SK-N-SH (cell line): ENCODE data around the gene ADAMTSL1. TPM values are rescaled to one million over a fixed set of nuclear protein-coding genes. Genes with fewer than 3 reads are reported as not detected.

Experiments
- CTCF ChIA-PET: fragments of 300-600, 350-600 bp; formaldehyde crosslinking; extraction: SDS; loops from one replicate; lab custom pipeline; 2021; lab: Yijun Ruan, JAX
- POLR2A ChIA-PET: fragments of 350-600 bp; sonication (Branson Sonifier 250); formaldehyde crosslinking; extraction: SDS; loops from one replicate; lab custom pipeline; 2020; ENCODE audit warnings: antibody characterized with exemption, inconsistent platforms; lab: Yijun Ruan, JAX
- DNase-seq: peaks from one replicate; pipeline ENCODE4 v3.0.0; 2012
- H2AFZ ChIP-seq: fragments of 200-600 bp; sonication (generic); 2 replicates; pipeline ENCODE4 v1.8.1; 2016; ENCODE audit warnings: antibody characterized with exemption, mild to moderate bottlenecking, low read depth
- H3F3A ChIP-seq: fragments of 200-600 bp; sonication (generic); replicated peaks from 2 replicates; pipeline ENCODE3; 2016; ENCODE audit warnings: antibody characterized with exemption, mild to moderate bottlenecking; ENCODE audit not compliant: insufficient read depth
- H3K27ac ChIP-seq, 2 experiments: fragments of 200-500 bp in 1 of 2; fragments of 200-600 bp in 1 of 2; sonication (Bioruptor generic) in 1 of 2; sonication (generic), shearing (Covaris generic) in 1 of 2; 2 replicates each; pipeline versions ENCODE4 v1.5.1 to v1.6.1; 2014 to 2016; ENCODE audit warnings: low read depth in 2 of 2, inconsistent platforms in 1 of 2, low read length in 1 of 2, mild to moderate bottlenecking in 1 of 2, mixed read lengths in 1 of 2
- H3K27me3 ChIP-seq: fragments of 200-600 bp; sonication (generic), shearing (Covaris generic); 2 replicates; pipeline ENCODE4 v1.6.1; 2016; ENCODE audit warnings: mixed run types; ENCODE audit not compliant: insufficient read depth
- H3K36me3 ChIP-seq, 2 experiments: fragments of 200-500 bp in 1 of 2; fragments of 200-600 bp in 1 of 2; sonication (Bioruptor generic) in 1 of 2; sonication (generic) in 1 of 2; replicated peaks in 1 of 2; 2 replicates each; pipeline versions ENCODE3 to v1.5.1; 2014 to 2016; ENCODE audit warnings: low read length in 1 of 2, mild to moderate bottlenecking in 1 of 2; ENCODE audit not compliant: insufficient read depth in 2 of 2, control insufficient read depth in 1 of 2
- H3K4me1 ChIP-seq, 2 experiments: fragments of 200-500 bp in 1 of 2; fragments of 200-600 bp in 1 of 2; sonication (Bioruptor generic) in 1 of 2; sonication (generic), shearing (Covaris generic) in 1 of 2; 2 replicates each; pipeline versions ENCODE4 v1.5.1 to v1.6.1; 2014 to 2016; ENCODE audit warnings: low read depth in 1 of 2, low read length in 1 of 2, mixed run types in 1 of 2; ENCODE audit not compliant: insufficient read depth in 2 of 2, control insufficient read depth in 1 of 2
- H3K4me2 ChIP-seq: fragments of 200-600 bp; sonication (generic), shearing (Covaris generic); 2 replicates; pipeline ENCODE4 v1.6.1; 2017; ENCODE audit warnings: mixed run types
- H3K4me3 ChIP-seq, 2 experiments: fragments of 200-500 bp in 1 of 2; fragments of 200-600 bp in 1 of 2; sonication (Bioruptor generic) in 1 of 2; sonication (generic), shearing (Covaris generic) in 1 of 2; 2 replicates each; pipeline versions ENCODE4 v1.5.1 to v1.8.1; 2014 to 2016; ENCODE audit warnings: low read depth in 2 of 2, inconsistent platforms in 1 of 2, low read length in 1 of 2, mild to moderate bottlenecking in 1 of 2, mixed read lengths in 1 of 2, moderate library complexity in 1 of 2
- H3K79me2 ChIP-seq: fragments of 200-600 bp; sonication (generic); 2 replicates; pipeline ENCODE4 v1.8.1; 2017; ENCODE audit warnings: mild to moderate bottlenecking; ENCODE audit not compliant: insufficient read depth
- H3K9ac ChIP-seq: fragments of 200-600 bp; sonication (generic); 2 replicates; pipeline ENCODE4 v1.6.1; 2017; ENCODE audit warnings: mixed run types
- H3K9me2 ChIP-seq: fragments of 200-600 bp; sonication (generic); 2 replicates; pipeline ENCODE4 v1.6.1; 2017; ENCODE audit warnings: mixed run types
- H3K9me3 ChIP-seq: fragments of 200-600 bp; sonication (generic); 2 replicates; pipeline ENCODE4 v1.6.1; 2017; ENCODE audit warnings: mixed run types, mild to moderate bottlenecking, moderate library complexity
- H4K20me1 ChIP-seq: fragments of 200-600 bp; sonication (generic); 2 replicates; pipeline ENCODE4 v1.6.1; 2017; ENCODE audit warnings: mild to moderate bottlenecking, mixed run types; ENCODE audit not compliant: insufficient read depth
- EP300 ChIP-seq, 2 experiments: IDR thresholded peaks; 2 replicates each; pipeline versions ENCODE4 v1.4.0 to v1.6.1; 2012; ENCODE audit warnings: borderline replicate concordance in 1 of 2, low read depth in 1 of 2, low read length in 1 of 2
- FOXM1 ChIP-seq: IDR thresholded peaks from 2 replicates; pipeline ENCODE4 v1.4.0; 2012; ENCODE audit warnings: low read depth, mild to moderate bottlenecking
- GABPA ChIP-seq: IDR thresholded peaks from 2 replicates; pipeline ENCODE4 v1.4.0; 2012; ENCODE audit warnings: low read depth, mild to moderate bottlenecking
- GATA2 ChIP-seq: sonication (generic); formaldehyde crosslinking; IDR thresholded peaks from 2 replicates; pipeline ENCODE4 v1.5.0; 2020; ENCODE audit warnings: mild to moderate bottlenecking, missing genetic modification reagents
- IRF3 ChIP-seq: fragments of 150-350 bp; IDR thresholded peaks from 2 replicates; pipeline ENCODE4 v1.6.1; 2016; ENCODE audit warnings: mild to moderate bottlenecking, low read depth, low read length
- MXI1 ChIP-seq: IDR thresholded peaks from 2 replicates; pipeline ENCODE4 v1.6.1; 2012; ENCODE audit warnings: mild to moderate bottlenecking, low read depth, low read length, improper control_type of control experiment
- POLR2AphosphoS5 ChIP-seq: IDR thresholded peaks from 2 replicates; pipeline ENCODE4 v1.6.1; 2012; ENCODE audit warnings: low read depth, low read length
- RCOR1 ChIP-seq: fragments of 150-350 bp; IDR thresholded peaks from 2 replicates; pipeline ENCODE4 v1.6.1; 2017; ENCODE audit warnings: antibody characterized with exemption, low read length
- TAF1 ChIP-seq: IDR thresholded peaks from 2 replicates; pipeline ENCODE4 v1.6.1; 2012; ENCODE audit warnings: low read depth, mild to moderate bottlenecking, low read length, moderate library complexity, borderline replicate concordance
- TCF12 ChIP-seq: IDR thresholded peaks from 2 replicates; pipeline ENCODE4 v1.4.0; 2012
- TEAD4 ChIP-seq: IDR thresholded peaks from 2 replicates; pipeline ENCODE4 v1.4.0; 2012; ENCODE audit warnings: mild to moderate bottlenecking, borderline replicate concordance; ENCODE audit not compliant: insufficient read depth
- WGBS: methylation state at CpG from one replicate; pipeline ENCODE4 v1.1.6; 2017; ENCODE audit warnings: low lambda C conversion rate; 5-methylcytosine and 5-hydroxymethylcytosine counted together
- polyA plus RNA-seq, 3 experiments: library from polyadenylated mRNA; depleted of rRNA; stranded (reverse); fragments of >200 nt; gene quantifications; 2 replicates each; pipeline ENCODE4 v1.2.3, GENCODE V29; 2012
- TF ChIP-seq, protein P1 (sequence below): IDR thresholded peaks from 2 replicates; pipeline ENCODE4 v1.6.1; 2012; ENCODE audit warnings: mild to moderate bottlenecking, low read depth, low read length, moderate library complexity
- TF ChIP-seq, protein P2 (sequence below): fragments of 200-600 bp; sonication (generic); IDR thresholded peaks from 2 replicates; pipeline ENCODE4 v1.6.1; 2017; ENCODE audit warnings: antibody characterized with exemption, mild to moderate bottlenecking, moderate library complexity

The ADAMTSL1 gene
- polyA plus RNA-seq, 1 of the 3 experiments (the other 2 are of a cell fraction) = 114 TPM

DNA sequence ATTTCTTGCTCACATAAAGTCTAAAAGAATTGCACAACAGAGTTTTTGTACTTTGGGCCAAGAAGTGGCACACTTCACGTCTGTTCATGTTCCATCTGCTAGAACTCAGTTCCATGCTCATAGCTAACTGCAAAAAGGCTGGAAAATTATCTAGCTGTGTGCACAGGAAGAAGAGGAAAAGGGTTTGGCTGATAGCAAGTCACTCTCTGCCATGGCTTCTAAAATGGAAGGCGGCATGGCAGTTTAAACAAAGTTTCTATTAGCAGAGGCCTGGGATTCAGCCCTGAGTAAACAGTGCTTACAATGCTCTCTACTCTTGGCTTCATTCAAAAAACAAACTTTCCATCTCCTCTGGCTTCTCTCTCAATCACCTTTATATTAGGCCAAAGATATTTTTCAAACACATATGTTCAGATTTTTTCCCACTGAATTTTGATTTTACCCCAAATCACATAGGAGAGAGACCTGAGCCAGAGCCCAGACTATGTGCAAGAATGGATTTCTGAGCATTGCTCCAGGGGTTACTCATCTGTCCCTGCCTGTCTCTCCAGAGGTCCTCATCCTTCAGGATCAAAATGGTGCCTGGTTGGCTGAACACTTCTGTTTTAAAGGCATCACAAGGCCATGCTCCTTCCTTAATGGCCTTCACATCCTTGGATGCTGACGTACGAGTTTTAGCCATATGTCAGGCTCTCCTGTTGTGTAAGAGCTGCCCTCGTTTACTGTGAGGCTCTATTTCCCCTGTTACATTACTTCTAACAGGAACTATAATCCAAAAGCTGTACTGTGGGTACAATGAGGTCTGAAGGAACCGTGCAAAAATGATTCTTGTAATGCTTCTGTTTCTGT, 332.5 kb downstream of the ADAMTSL1 start:
- peaks cover 48% of the 10 kb centered on the region for H3K79me2 ChIP-seq
- H3K9me3 ChIP-seq = no peaks in the 10 kb centered on the region
- no peaks in the 10 kb centered on the region for H3K9me2 ChIP-seq
- ChIA-PET POLR2A (no interaction called here), CTCF (interaction anchor here (0.9 to 1.1 kb wide), 2 partner anchors 142 to 222 kb away, joined by 3 to 4 read pairs; no protein-coding TSS in a partner anchor)
- peaks cover 4% of the 10 kb centered on the region for H3F3A ChIP-seq
- H3K9ac ChIP-seq = no peak overlapping the region
- no peak overlapping the region for H3K4me2 ChIP-seq
- no peak for DNase-seq
- H3K4me3 ChIP-seq = no peak overlapping the region
- H4K20me1 ChIP-seq = no peaks in the 10 kb centered on the region
- peaks cover 0 to 50% of the 10 kb centered on the region in 2 experiments for H3K36me3 ChIP-seq
- WGBS = 81% methylated on average over 6 of the region's 6 CpGs
- H3K27me3 ChIP-seq = no peaks in the 10 kb centered on the region
- TF ChIP-seq MXI1 = no peak
- TF ChIP-seq, protein P1, sequence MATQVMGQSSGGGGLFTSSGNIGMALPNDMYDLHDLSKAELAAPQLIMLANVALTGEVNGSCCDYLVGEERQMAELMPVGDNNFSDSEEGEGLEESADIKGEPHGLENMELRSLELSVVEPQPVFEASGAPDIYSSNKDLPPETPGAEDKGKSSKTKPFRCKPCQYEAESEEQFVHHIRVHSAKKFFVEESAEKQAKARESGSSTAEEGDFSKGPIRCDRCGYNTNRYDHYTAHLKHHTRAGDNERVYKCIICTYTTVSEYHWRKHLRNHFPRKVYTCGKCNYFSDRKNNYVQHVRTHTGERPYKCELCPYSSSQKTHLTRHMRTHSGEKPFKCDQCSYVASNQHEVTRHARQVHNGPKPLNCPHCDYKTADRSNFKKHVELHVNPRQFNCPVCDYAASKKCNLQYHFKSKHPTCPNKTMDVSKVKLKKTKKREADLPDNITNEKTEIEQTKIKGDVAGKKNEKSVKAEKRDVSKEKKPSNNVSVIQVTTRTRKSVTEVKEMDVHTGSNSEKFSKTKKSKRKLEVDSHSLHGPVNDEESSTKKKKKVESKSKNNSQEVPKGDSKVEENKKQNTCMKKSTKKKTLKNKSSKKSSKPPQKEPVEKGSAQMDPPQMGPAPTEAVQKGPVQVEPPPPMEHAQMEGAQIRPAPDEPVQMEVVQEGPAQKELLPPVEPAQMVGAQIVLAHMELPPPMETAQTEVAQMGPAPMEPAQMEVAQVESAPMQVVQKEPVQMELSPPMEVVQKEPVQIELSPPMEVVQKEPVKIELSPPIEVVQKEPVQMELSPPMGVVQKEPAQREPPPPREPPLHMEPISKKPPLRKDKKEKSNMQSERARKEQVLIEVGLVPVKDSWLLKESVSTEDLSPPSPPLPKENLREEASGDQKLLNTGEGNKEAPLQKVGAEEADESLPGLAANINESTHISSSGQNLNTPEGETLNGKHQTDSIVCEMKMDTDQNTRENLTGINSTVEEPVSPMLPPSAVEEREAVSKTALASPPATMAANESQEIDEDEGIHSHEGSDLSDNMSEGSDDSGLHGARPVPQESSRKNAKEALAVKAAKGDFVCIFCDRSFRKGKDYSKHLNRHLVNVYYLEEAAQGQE = no peak
- TF ChIP-seq TAF1 = no peak
- TF ChIP-seq FOXM1 = no peak
- no peak for TF ChIP-seq TCF12
- TF ChIP-seq EP300 (IDR thresholded peaks at IDR 0.05; ENCODE audit: borderline replicate concordance in 1 of 2, low read depth in 1 of 2, low read length in 1 of 2) = no peak
- no peak for TF ChIP-seq GABPA
- no peak for TF ChIP-seq IRF3
- no peak for TF ChIP-seq TEAD4
- TF ChIP-seq, protein P2, sequence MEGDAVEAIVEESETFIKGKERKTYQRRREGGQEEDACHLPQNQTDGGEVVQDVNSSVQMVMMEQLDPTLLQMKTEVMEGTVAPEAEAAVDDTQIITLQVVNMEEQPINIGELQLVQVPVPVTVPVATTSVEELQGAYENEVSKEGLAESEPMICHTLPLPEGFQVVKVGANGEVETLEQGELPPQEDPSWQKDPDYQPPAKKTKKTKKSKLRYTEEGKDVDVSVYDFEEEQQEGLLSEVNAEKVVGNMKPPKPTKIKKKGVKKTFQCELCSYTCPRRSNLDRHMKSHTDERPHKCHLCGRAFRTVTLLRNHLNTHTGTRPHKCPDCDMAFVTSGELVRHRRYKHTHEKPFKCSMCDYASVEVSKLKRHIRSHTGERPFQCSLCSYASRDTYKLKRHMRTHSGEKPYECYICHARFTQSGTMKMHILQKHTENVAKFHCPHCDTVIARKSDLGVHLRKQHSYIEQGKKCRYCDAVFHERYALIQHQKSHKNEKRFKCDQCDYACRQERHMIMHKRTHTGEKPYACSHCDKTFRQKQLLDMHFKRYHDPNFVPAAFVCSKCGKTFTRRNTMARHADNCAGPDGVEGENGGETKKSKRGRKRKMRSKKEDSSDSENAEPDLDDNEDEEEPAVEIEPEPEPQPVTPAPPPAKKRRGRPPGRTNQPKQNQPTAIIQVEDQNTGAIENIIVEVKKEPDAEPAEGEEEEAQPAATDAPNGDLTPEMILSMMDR = no peak
- no peak for TF ChIP-seq GATA2 (CRISPR knock-in tag)
- no peak for TF ChIP-seq RCOR1
- no peak for TF ChIP-seq POLR2AphosphoS5
- no peak overlapping the region for H2AFZ ChIP-seq
- no peak overlapping the region for H3K27ac ChIP-seq
- no peaks in the 10 kb centered on the region for H3K4me1 ChIP-seq
